Ovary (tissue), 9 donors: ENCODE results near the gene CORO1C. TPM values are rescaled to one million over a fixed set of nuclear protein-coding genes. Genes with fewer than 3 reads are reported as not detected.
A peak's percentile ranks its signal among the peaks of the same experiment; 100 is the strongest.

Source experiments
- DNase-seq, 5 donors: peaks; one replicate each; pipeline ENCODE4 v3.0.0-alpha.2; 2019 to 2020
- H3K27ac ChIP-seq, 2 donors: fragments of 200-600 bp; one replicate each; pipeline versions ENCODE4 v1.5.1 to v1.8.0; 2019 to 2022
- H3K27me3 ChIP-seq: fragments of 200-600 bp; one replicate; pipeline ENCODE4 v1.8.0; 2022
- H3K36me3 ChIP-seq: fragments of 200-600 bp; sonication (generic); one replicate; pipeline ENCODE4 v1.5.1; 2019
- H3K4me1 ChIP-seq: one replicate; pipeline ENCODE4 v1.8.1; 2013; ENCODE audit warnings: mild to moderate bottlenecking, moderate library complexity; ENCODE audit not compliant: insufficient read depth
- H3K4me3 ChIP-seq: fragments of 200-600 bp; sonication (generic); one replicate; pipeline ENCODE4 v1.5.1; 2017
- H3K9me3 ChIP-seq, 2 donors: fragments of 200-600 bp in 1 of 2; sonication (generic) in 1 of 2; one replicate each; pipeline versions ENCODE4 v1.5.1 to v1.8.1; 2013 to 2019; ENCODE audit warnings: mild to moderate bottlenecking in 1 of 2, moderate library complexity in 1 of 2
- CTCF ChIP-seq, 3 donors: fragments of 450-650 bp in 2 of 3; fragments of 200-600 bp in 1 of 3; IDR thresholded peaks; one replicate each; pipeline versions ENCODE4 v1.5.1 to v1.8.0; 2016 to 2022; ENCODE audit warnings: antibody characterized with exemption in 3 of 3, mild to moderate bottlenecking in 1 of 3
- EP300 ChIP-seq: sonication (generic); formaldehyde crosslinking; IDR thresholded peaks from one replicate; pipeline ENCODE4 v1.6.1; 2017; ENCODE audit warnings: antibody characterized with exemption
- POLR2A ChIP-seq: fragments of 450-650 bp; IDR thresholded peaks from one replicate; pipeline ENCODE4 v1.6.1; 2017; ENCODE audit warnings: antibody characterized with exemption, mild to moderate bottlenecking, moderate library complexity
- WGBS, 3 donors: extraction: QIAGEN DNeasy Blood & Tissue Kit in 1 of 3; methylation state at CpG; one replicate each; pipeline versions ENCODE4 v1.1.5 to v1.1.7; 2013 to 2017; 5-methylcytosine and 5-hydroxymethylcytosine counted together
- intact Hi-C, 4 donors: fragments of 100-400 bp; cut with DNase I; formaldehyde crosslinking; loops; one replicate each; pipeline versions ENCODE4 v1.11.0 to v1.15.1; 2022 to 2023
- polyA plus RNA-seq, 2 donors: library from polyadenylated mRNA; stranded (reverse); fragments of 200-250 nt in 1 of 2; fragments of 350-450 nt in 1 of 2; fragmentation: Illumina TruSeq in 1 of 2; extraction: RNeasy Lipid Tissue Mini Kit (QIAGEN cat#74804) in 1 of 2; gene quantifications; one replicate each; pipeline ENCODE4 v1.2.3, GENCODE V29; 2013 to 2014
- total RNA-seq, 7 donors: library from RNA; depleted of rRNA in 2 of 7; stranded (reverse); fragments of >200 nt in 2 of 7; fragmentation: NEBNext Ultra II Directional in 3 of 7; extraction: Animal tissue kit (Norgen Biotek cat#: 25700) in 3 of 7; gene quantifications; one replicate each; pipeline versions ENCODE4 v1.1.0 to v1.2.4, GENCODE V29; 2016 to 2023
- donor health status: DM: no; HTN: no; CAD: no; lungs with moderate emphysema.
- donor health status: DM: no; HTN: no; CAD: no.
- donor health status: Bipolar disorder and iron deficiency.
- donor health status: DM: yes; HTN: yes; CAD: no.
- donor health status: DM: no; HTN: no; CAD: no.
- donor health status: DM: yes; HTN: yes; CAD: no.

Gene CORO1C
- total and polyA plus RNA-seq, 9 donors = 35.1 to 143 (median 113) TPM

- no peaks in the 10 kb centered on the region for H3K27me3 ChIP-seq
- H3K4me1 ChIP-seq = no peaks in the 10 kb centered on the region
- H3K27ac ChIP-seq = peak overlapping the region; percentile 91
- peak overlapping the region; percentile 82 for H3K4me3 ChIP-seq
- WGBS, 3 donors = 1 to 4% (median 3%) methylated on average over 34 of the region's 34 CpGs
- DNase-seq = peak; percentile 100
- no peaks in the 10 kb centered on the region for H3K36me3 ChIP-seq
- TF ChIP-seq CTCF (IDR thresholded peaks at IDR 0.05) = peak in 1 of 3 donors; percentile 8
- TF ChIP-seq POLR2A = peak; percentile 78
- TF ChIP-seq EP300 = no peak
- intact Hi-C loops = loop anchor here in 3 of 4 donors (2.0 to 10.0 kb wide), 5 partner anchors 40 to 123 kb away; partner anchors contain the start of gene SSH1 (in 1 of the 3)
- H3K9me3 ChIP-seq = no peaks in the 10 kb centered on the region
Measured at GRCh38 chr12:108731866-108732461, 646 bp upstream of the CORO1C start.

- peak; percentile 63 to 78 (median 72) for DNase-seq
- 0 to 1% (median 1%) methylated on average over 29 to 45 of the region's 45 CpGs for WGBS, 3 donors
- H3K4me3 ChIP-seq = peak overlapping the region; percentile 82
Measured at GRCh38 chr12:108730365-108731104, 783 bp downstream of the CORO1C start.

GRCh38 chr12:108729612-108730364 lies 1.5 kb downstream of the CORO1C start:
- Histone ChIP-seq H3K36me3 (no peaks in the 10 kb centered on the region), H3K4me1 (peaks cover 2% of the 10 kb centered on the region), H3K9me3 (no peaks in the 10 kb centered on the region), H3K27me3 (no peaks in the 10 kb centered on the region), H3K4me3 (peak overlapping the region; percentile 82), H3K27ac (peak overlapping the region; percentile 91)
- no peak for DNase-seq
- no peak for TF ChIP-seq EP300
- TF ChIP-seq POLR2A = no peak
- no peak for TF ChIP-seq CTCF (IDR thresholded peaks at IDR 0.05)
- WGBS, 3 donors = 8 to 9% (median 9%) methylated on average over 15 of the region's 15 CpGs
- intact Hi-C loops = loop anchor here in 3 of 4 donors (2.0 to 10.0 kb wide), 5 partner anchors 37 to 125 kb away; partner anchors contain the start of gene SSH1 (in 1 of the 3)

More at GRCh38 chr12:108730365-108731104, 783 bp downstream of the CORO1C start:
- H3K9me3 ChIP-seq = no peaks in the 10 kb centered on the region
- no peaks in the 10 kb centered on the region for H3K4me1 ChIP-seq
- TF ChIP-seq EP300 (no peak), POLR2A (peak; percentile 63), CTCF (IDR thresholded peaks at IDR 0.05) (no peak)
- intact Hi-C loops = loop anchor here in 3 of 4 donors (2.0 to 10.0 kb wide), 5 partner anchors 38 to 124 kb away; partner anchors contain the start of gene SSH1 (in 1 of the 3)
- H3K36me3 ChIP-seq = no peaks in the 10 kb centered on the region
- H3K27me3 ChIP-seq = no peaks in the 10 kb centered on the region
- H3K27ac ChIP-seq = peak overlapping the region; percentile 91
